Activated T-cell treated with anti-CD3 and anti-CD28 coated beads for 4 hours (primary cell): Measurements from ENCODE around the gene ALLC.
"Not testable (repeated sequence)": the region's sequence is repeated elsewhere in the genome, so short reads cannot be mapped to it uniquely, and the experiment has no call there.

ENCODE experiments used
- DNase-seq: peaks from one replicate; pipeline ENCODE4 v3.0.0-alpha.2; 2020

ALLC gene

DNA sequence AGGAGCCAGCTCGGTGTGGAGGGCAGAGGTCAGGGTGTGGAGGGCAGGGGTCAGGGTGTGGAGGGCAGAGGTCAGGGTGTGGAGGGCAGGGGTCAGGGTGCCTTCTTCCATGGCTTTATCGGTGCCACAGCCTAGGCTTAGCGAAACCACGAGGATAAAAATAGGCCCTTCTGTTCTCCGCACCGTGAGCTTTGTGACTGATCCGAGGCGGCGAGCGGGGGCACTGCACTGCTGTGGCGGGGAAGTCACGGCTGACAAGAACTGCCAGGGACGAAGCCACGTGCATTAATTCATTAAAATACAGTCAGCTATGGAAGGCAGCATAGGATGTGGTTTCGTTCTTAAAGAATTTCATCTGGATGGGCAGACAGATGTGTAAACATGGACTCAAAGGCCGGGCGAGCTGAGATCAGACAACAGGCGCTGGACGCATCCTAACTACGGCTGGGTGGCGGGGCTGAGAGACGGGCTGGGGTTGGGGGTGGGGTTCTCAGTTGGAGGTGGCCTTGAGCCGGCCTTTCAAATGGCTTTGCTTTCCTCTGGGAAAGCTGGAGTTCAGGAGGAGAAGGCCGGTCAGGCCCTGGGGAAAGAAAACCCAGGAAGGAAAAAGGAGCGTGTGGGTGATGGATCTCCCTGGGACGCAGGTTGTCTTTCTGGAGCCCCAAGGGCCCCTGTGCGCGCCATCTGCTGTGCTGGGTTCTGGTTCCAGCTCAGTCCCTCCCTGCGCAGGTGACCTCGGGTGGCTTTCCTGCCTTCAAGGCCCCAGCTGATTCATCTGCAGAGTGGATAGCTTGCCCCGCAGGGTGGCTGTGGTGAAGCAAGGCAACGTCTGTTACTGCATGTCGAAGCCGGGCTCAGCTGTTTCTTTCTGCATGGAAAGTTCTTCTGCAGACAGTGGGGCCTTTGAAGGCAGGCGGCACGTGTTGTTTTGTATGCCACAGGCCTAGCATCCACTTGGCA lies 958 bp upstream of the ALLC start:
- no peak for DNase-seq

DNA sequence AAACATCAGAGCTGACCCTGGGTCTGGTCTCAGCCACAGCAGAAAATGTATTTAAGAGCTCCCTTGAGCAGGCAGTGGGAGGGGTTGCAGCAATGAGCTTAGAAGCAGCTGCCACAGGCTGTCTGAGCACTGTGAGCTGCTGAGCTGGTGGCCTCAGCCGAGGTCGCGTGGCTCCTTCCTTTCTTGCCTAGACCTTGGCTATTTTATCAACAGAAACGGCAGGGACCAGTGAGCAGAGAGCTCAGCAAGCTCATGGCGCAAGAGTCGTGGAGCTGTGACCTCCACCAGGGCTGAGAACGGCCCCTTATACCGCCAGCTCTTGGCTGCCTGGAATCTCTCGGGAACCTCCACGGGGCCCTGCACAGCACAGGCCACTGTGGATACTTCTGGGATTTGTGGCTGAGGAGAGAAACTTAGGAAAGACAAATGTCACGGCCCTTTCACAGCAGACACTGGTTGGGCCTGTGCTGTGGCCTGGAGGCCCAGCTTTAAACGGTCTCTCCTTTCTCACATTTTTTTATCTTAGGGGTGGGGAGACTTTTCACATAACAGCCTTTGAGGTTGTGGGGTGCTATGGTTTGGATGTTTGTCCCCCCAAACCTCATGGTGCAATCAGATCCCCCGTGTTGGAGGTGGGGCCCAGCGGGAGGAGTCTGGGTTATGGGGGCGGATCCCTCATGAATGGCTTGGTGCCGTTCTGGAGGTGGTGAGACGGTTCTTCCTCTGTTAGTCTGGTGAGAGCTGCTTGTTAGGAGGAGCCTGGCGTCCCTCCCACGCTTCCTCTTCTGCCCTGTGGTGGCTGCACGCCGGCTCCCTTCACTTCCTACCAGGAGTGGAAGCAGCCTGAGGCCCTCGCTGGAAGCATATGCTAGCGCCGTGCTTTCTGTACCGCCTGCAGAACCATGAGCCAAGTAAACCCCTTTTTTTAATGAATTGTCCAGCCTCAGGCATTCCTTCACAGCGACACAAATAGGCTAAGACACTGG lies 1.7 kb downstream of the ALLC start:
- DNase-seq = no peak

DNA sequence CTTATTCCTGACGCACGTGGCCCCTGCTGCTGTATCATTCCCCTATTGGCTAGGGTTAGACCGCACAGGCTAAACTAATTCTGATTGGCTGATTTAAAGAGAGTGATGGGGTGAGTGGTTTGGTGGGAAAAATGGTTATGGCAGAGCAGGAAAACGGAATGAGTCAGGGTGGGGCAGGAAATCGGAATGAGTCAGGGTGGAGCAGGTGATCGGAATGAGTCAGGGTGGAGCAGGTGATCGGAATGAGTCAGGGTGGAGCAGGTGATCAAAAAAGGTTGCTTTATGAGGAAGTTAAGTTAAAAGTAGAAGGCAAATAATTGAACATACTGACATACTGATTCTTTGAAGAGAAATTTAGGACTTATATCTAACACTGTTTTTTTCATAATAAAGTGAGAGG lies 2.6 kb downstream of the ALLC start:
- DNase-seq = not testable (repeated sequence)

DNA sequence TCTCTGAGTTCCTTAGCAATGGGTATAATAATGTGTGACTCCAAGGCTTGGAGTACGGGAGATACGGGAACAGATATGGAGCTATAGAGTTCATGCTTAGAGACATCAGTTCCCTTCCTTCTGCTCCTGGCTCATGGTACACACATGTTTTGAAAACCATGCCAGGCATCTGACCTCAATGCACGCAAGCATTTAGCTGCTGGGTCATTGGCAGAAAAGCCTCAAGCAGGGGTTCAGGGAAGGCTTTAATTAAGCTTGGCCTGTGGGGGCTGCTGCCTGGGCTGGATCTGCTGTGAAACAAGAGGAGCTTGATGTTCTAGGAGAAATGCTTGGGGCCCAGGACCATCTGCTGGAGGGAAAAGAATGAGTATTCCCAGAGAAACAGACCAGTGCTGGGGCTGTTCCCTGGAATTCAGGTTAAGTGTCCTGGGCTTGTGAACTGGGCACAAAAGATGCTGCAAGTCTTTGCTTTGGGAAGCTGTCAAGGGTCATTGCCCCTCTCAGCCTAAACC lies 3.2 kb downstream of the ALLC start:
- no peak for DNase-seq

DNA sequence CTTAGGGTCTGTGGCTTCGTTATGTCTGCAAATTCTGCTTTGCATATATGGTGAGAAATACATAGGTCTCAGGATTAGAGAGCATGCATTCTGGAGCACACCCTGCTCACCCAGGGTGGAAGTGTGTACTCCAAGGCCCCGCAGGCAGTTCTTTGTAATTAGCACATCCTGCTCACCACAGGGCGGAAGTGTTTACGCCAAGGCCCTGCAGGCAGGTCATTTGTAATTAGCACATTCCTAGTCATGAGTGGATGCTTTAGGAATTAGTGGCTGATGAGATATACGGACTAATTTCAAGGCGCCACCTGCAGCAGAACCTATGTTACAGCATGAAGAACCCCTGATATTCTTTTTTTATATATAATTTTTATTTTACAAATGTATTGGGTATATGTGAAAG lies 4.2 kb downstream of the ALLC start:
- DNase-seq = no peak

DNA sequence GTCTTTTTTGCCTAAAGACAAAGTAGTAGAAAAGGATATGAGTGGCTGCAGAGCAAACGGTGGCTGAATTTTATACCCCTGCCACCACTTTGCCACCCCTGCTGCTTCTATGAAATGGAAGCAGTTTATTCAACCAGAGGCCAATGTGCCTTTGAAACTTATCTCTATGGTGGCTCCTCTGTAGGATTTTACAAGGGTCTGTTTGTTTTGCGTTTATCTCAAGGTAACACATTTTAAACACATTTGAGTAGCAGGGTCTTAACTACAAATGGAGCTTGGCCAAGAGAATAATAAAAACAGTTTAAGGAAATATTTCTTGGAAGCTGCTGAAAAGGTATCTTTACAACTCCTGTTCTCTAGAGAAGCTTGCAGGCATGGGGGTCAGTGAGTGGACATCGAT lies 6.1 kb downstream of the ALLC start:
- no peak for DNase-seq

DNA sequence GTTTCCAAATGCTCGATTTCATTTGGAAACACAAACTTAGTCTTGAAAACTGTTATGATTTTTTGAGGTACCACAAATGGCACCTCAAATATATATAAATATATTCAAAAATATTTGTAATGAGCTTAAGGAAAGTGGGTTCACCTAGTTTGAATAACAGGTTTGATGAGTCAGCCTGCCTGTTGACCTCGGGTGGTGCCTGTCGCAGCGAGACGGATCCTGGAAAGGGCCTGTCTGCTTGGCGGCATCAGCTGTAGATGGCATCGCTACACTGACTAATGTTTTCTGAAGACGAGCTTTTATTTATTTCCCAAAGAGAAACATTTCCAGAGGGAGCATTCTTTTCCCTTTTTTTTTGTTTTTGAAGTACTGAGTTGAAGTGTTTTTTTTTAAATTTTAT lies 6.9 kb downstream of the ALLC start:
- no peak for DNase-seq

DNA sequence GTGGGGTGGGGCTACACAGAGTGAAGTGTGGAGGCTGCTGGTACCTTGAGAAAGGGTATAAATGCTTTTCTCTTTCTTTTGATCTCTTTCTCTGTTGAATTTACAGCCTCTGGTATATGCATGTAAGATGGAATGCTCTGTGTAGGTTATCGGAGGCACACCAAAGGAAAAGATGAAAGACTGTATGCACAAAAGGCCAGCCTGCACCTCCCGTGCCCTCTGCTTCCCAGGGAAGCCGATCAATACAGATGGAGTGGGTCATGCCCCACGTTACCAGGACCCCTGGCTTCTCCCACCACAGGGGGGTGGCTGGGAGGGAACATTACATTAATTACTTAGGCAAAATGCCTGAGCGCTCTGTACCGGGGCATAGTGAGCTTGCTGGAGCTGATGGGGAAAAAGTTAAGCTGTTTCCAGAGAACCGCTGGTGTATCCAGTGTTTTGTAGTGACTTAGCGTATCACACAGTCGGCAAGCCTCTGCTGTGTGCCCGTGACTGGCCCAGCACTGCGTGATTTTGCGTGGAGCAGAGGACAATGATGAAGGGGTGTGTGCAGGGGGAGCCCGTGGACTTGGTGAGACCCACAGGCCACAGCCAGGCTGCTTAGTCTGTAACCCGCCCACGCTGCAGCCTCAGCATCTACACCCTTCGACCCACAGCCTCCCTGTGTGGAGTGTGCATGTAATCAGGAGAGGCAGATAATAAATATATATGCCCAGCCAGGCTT lies 8.0 kb downstream of the ALLC start:
- DNase-seq = no peak

DNA sequence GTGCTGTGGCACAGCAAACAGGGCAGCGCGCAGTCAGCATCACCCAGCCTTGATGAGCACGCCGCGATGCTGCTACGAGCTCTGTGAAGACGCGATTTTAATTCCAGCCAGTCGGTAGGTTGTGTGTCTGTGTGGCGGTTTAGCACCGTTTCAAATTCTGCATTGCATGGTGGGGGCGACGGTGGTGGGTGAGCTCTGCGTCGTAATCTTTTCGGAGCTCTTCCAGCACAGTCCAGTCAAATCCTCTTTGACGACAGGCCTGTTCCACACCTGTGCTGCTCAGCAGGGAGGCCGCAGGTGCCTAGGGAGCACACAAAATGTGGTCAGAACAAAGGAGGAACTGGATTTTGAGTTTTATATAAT lies 8.6 kb downstream of the ALLC start:
- no peak for DNase-seq

DNA sequence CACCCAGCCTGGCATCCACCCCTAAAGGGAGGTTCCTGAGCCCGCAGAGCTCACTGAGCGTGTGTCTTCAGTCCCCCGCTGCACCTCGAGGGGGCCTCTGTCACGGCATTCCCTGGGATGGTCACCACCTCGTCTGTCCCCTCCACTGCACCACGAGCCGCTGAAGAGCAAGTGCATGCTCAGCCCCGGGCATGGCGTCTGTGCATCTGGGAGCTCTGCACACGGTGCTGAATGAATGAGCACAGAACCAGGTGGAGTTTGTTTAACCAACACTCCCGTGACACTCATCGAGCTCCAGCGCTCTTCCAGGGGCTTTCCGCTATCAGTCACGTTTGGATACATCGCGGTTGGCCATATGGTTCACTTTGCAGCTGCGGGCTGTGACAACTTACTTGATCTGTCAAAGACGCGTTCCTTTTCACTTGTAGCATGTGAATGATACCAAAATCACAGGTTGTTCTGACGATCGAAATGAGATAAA lies 9.2 kb downstream of the ALLC start:
- DNase-seq = no peak

DNA sequence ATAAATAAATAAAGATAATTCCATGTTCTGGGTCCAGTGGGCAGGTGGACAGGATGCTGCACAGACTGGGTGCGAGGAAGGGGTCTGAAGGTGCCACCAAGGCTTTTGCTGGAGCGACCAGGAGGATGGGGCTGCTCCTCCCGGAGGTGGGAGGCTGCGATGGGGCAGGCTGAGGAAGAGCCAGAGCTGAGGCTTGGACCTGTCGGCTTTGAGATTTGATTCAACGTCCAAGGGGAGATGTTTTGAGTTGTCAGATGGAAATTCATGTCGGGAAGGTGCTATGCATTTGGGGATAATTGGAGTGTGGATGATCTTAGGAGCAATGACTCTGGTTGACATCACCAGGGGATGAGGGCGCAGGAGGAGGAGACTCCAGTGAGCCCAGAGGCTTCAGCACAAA lies 11.7 kb downstream of the ALLC start:
- no peak for DNase-seq

DNA sequence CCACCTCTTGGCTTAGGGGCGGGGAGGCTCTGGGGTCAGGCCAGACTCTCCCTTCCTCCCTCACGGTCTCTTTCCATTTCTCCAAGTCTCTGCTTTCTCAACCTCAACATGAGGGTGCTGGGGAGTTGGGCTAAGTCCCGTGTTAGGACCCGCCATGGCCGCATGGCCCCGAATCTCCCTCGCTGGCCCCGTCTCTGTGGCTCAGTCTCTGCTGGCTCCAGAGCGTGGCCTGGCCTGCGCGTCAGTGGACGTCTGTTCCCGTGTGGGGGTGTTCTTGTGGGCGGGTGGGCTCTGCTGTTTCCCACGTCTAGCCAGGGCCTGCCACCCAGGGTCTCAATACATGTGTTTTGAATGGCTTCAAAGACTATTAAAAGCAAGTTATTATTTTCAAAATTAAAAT lies 12.4 kb downstream of the ALLC start:
- DNase-seq = no peak

DNA sequence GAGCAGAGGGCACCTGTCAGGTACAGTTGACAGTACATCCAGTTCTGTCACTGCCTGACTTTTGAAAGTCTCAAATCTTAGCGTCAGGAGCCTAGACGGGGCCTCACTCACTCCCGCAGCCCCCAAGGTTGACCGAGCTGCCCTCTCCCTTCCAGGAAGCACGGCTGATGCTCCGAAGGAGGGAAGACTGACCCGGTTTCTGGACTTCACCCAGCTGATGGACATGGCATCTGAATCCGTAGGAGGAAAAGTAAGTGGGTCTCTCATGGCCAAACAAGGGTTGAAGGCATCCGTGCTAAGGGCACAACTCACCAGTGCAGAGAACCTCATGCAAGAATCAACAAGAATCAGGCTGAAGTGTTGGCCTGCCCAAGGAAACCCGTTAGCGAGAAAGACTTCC lies 12.9 kb downstream of the ALLC start:
- DNase-seq = no peak

DNA sequence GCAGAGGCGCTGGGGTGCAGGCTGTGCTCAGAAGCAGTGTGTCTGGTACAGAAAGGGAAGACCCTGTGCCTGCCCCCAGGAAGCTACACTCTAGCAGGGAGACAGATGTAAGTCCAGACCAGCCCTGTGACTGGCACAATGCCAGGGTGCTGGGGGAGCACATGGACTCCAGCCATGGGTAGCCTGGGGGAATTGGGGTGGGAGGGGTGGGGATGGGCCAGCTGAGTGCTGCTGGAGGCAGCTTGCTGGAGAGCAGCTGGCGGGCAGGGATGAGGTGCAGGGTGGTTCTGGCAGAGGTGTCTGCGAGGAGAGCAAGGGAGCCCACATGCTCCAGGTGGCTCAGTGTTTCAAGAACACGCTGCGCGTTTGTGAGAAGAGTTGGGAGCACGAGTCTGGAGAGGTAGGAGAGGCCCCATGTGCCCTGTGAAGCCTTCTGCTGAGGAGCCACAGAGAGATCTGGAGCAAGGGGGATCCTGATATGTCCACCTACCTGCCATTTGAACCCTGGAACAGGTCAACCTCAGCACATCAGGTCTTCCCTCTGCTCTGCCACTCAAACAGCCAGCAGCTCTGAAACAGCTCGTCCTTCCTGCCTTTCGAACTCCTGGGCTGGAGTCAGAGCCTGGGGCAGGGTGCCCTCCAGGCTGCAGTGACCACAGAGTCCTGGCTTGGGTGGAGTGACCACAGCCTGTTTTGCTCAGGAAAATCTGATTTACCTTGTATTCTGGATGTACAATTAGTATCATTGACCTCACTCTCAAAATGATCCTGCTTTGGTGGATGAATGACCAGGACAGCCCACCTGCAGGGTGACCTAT lies 15.1 kb downstream of the ALLC start:
- no peak for DNase-seq

DNA sequence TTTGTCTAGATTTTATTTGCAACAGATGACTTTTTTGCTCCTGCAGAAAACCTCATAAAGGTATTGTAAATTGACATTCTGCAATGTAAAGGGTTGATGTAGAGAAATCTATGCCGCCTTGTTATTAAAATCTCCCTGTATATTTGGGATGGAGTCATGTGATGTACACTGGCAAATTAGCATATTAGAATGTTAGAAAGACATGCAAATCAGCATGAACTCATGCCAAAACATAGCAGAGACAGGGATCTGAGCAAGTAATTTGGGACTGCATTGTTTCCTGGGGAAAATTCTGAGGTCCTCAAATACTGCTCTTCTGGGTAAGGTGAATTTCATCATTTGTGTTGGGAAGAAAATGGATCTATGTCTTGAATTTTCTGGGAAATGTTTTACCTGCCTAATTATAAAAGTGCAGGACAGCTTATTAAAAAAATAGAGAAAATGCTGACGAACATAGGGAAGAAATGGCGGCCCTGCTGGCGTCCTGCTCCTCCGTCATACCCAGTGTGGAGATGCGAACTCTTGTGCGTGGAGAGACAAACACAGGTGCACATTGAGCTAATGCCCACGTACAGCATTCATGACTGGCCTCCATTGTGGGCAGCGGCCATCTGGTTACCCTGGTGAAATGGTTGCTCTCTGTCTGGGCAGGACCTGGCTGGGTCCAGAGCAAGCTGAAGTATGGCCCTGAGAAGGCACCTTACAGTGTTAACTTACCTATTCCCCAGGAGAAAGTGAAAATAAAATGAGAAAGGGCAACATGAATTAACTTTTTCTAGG lies 16.3 kb downstream of the ALLC start:
- DNase-seq = no peak

DNA sequence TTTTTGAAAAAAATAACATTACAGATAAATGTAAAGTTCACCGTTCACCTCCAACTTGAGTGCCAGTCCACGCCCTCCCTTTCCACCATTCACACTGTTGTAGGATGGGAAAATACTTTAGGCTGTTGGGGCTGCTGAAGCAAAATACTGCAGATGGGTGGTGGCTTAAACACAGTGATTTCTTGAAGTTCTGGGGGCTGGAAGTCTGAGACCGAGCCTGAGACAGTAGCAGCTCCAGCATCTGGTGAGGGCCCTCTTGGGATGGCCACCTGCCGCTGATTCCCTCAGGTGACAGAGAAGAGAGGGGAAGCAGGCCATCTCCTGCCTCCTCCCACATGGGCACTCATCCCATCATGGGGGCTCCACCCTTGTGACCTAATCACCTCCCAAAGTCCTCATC lies 17.7 kb downstream of the ALLC start:
- DNase-seq = no peak

DNA sequence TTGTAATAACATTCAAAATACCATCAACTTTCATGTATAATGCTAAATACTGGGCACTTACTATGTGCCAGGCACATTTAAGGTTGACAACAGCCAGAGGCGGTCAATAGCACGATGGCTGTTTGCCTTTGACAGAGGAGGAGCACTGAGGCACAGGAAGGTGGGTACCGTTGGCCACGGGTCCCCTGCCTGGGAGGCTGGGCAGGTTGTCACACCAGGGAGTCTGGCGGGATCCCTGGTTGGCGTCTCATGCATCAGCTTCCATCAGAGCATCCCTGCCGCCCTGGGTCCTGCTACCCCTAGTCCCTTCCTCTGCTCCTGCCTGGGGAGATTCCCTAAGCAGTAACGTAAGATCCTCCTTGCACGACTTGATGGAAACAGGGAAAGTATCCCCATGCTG lies 19.4 kb downstream of the ALLC start:
- no peak for DNase-seq

DNA sequence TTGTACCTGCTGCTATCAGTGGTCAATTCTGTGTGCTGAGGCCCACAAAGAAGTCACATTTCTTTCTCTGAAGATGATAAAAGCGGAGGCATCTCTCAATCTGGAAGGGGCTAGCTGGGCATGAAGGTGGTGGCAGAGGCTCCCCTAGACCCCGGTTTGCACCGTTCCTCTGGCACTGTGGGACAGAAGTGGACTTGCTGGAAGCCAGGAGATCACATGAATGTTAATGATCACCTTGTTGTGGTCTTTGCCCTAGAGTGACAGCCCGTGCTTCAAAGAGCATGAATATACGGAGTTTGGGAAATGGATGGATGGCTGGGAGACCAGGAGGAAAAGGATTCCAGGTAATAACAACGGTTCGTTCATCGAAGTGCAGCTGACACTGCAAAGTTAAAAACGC lies 20.2 kb downstream of the ALLC start:
- no peak for DNase-seq

DNA sequence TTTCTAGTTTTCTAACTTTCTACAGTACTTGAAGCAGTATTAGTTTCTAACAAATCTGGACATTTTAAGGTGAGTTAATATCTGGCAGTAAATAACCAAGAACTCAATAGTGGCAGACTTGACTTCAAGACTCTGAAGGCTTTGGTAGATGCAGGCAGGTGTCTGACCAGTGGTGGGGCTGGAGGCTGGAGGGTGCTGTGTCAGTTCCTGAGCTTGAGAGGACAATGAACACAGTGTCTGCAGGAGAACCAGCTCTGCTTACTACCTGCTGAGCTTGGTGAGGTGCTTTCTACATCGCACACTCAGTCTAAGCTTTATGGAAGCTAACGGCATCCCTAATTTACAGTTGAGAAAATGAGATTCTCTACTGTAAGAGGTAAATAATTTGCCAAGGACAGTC lies 21.2 kb downstream of the ALLC start:
- DNase-seq = no peak

DNA sequence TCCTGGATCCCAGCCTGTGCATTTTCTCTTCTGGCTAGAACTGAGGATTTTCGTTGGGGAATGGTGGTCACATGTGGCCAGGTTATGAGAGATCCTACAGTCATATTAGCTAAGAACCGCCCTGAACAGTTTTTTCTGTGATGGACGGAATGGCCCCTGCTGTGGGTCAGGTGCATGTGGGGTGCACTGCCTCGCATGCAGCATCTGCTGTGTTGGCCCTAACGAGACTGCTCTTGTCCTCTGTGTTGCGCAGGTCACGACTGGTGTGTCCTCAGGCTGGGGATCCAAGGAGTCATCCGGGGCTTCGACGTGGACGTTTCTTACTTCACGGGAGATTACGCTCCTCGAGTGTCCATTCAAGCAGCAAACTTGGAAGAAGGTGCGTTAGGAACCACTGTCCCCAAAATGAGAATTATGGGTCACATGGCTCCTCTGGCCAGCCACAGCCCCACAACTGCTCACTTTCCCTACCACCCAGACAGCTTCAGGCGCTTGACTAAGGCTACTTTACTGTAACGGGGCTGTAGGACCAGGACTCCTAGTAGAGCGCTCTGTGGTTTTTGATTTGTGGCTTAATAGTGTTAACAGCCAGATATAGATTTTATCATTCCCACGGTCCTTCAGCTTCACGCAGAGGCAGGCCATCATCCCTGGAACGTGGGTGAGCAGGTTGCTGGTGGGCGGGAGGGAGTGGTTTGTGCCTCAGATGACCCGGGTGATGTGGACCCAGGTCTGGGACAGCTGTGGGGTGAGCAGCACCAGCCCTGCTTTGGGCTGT lies 21.8 kb downstream of the ALLC start:
- DNase-seq = no peak
